PC-9 (cell line): ENCODE results near the gene B3GNT7.

Experiments used
- CTCF ChIP-seq: fragments of 200-600 bp; sonication (generic); conservative IDR thresholded peaks from 2 replicates; pipeline ENCODE4 v1.6.1; 2017; ENCODE audit warnings: mixed run types, antibody characterized with exemption, mild to moderate bottlenecking, moderate library complexity
- EZH2 ChIP-seq: fragments of 200-600 bp; sonication (generic); IDR thresholded peaks from 2 replicates; pipeline ENCODE4 v1.8.0; 2017; ENCODE audit warnings: antibody characterized with exemption, low read depth

GRCh38 chr2:231395188-231396057, at the start of gene B3GNT7:
- TF ChIP-seq CTCF (no peak; the same call in 1 of the 2 replicates), EZH2 (no peak)
